Measurements from ENCODE around the gene TBX19.
"Not testable (repeated sequence)": the region's sequence is repeated elsewhere in the genome, so short reads cannot be mapped to it uniquely, and the experiment has no call there.

TBX19 gene

GRCh38 chr1:168324745-168325425 is 44.2 kb downstream of the TBX19 start:
- no peak for DNase-seq

GRCh38 chr1:168328731-168329364 is 48.2 kb downstream of the TBX19 start:
- DNase-seq: no peak

GRCh38 chr1:168330285-168330684 is 49.6 kb downstream of the TBX19 start:
- no peak for DNase-seq

- no peak for DNase-seq
Measured at GRCh38 chr1:168331569-168331968, 50.9 kb downstream of the TBX19 start.

- no peak for DNase-seq
Measured at GRCh38 chr1:168333562-168334276, 53.0 kb downstream of the TBX19 start.

GRCh38 chr1:168335500-168335899 is 54.8 kb downstream of the TBX19 start:
- no peak for DNase-seq

- DNase-seq: no peak
Measured at GRCh38 chr1:168338589-168339503, 58.2 kb downstream of the TBX19 start.

GRCh38 chr1:168340781-168341482 is 60.3 kb downstream of the TBX19 start:
- DNase-seq: peak; percentile 65

- DNase-seq: no peak
Measured at GRCh38 chr1:168341483-168341975, 60.9 kb downstream of the TBX19 start.

GRCh38 chr1:168342572-168343280 is 62.0 kb downstream of the TBX19 start:
- peak; percentile 53 for DNase-seq

- DNase-seq: no peak
Measured at GRCh38 chr1:168343566-168343965, 62.9 kb downstream of the TBX19 start.

- no peak for DNase-seq
Measured at GRCh38 chr1:168344517-168344916, 63.8 kb downstream of the TBX19 start.

GRCh38 chr1:168345939-168346338 is 65.3 kb downstream of the TBX19 start:
- no peak for DNase-seq

GRCh38 chr1:168347630-168348029 is 67.0 kb downstream of the TBX19 start:
- no peak for DNase-seq

- DNase-seq: no peak
Measured at GRCh38 chr1:168348146-168348709, 67.6 kb downstream of the TBX19 start.

- not testable (repeated sequence) for DNase-seq
Measured at GRCh38 chr1:168354335-168355269, 73.9 kb downstream of the TBX19 start.

GRCh38 chr1:168360151-168361021 is 79.7 kb downstream of the TBX19 start:
- no peak for DNase-seq

GRCh38 chr1:168361252-168361651 is 80.6 kb downstream of the TBX19 start:
- DNase-seq: no peak

GRCh38 chr1:168362991-168363390 is 82.3 kb downstream of the TBX19 start:
- DNase-seq: no peak

All from SIG-M5 (cell line).